Measurements from ENCODE around the gene IFIT3.
A peak's percentile ranks its signal among the peaks of the same experiment; 100 is the strongest.

IFIT3 gene

GRCh38 chr10:89382757-89383156, 55.0 kb downstream of the IFIT3 start:
- H3K27me3 Mint-ChIP-seq, result peaks cover 0 to 6% of the 10 kb centered on the region in 2 donors
- no peaks in the 10 kb centered on the region for H3K9me3 Mint-ChIP-seq
- H3K27ac Mint-ChIP-seq, result no peak overlapping the region
- ATAC-seq (replicated peaks) (no peak), DNase-seq (no peak)
- no peak overlapping the region for H3K4me3 Mint-ChIP-seq
- no peaks in the 10 kb centered on the region for H3K36me3 Mint-ChIP-seq (ENCODE audit: insufficient read depth)
- no peaks in the 10 kb centered on the region for H3K4me1 Mint-ChIP-seq (ENCODE audit: low read depth in 2 of 2)

- peaks cover 0 to 6% of the 10 kb centered on the region in 2 donors for H3K27me3 Mint-ChIP-seq
- H3K9me3 Mint-ChIP-seq, result no peaks in the 10 kb centered on the region
- H3K4me1 Mint-ChIP-seq (ENCODE audit: low read depth in 2 of 2), result no peaks in the 10 kb centered on the region
- H3K27ac Mint-ChIP-seq, result no peak overlapping the region
- no peak overlapping the region for H3K4me3 Mint-ChIP-seq
- H3K36me3 Mint-ChIP-seq (ENCODE audit: insufficient read depth), result no peaks in the 10 kb centered on the region
- DNase-seq (no peak), ATAC-seq (replicated peaks) (no peak)
These were observed 56.9 kb downstream of the IFIT3 start for GRCh38 chr10:89384474-89385340.

GRCh38 chr10:89388806-89389205, 61.0 kb downstream of the IFIT3 start:
- peaks cover 0 to 1% of the 10 kb centered on the region in 2 donors for H3K27me3 Mint-ChIP-seq
- H3K9me3 Mint-ChIP-seq, result no peaks in the 10 kb centered on the region
- peaks cover 6 to 13% of the 10 kb centered on the region in 2 donors for H3K4me1 Mint-ChIP-seq (ENCODE audit: low read depth in 2 of 2)
- DNase-seq, result no peak
- peaks cover 9% of the 10 kb centered on the region for H3K36me3 Mint-ChIP-seq (ENCODE audit: insufficient read depth)
- no peak overlapping the region for H3K4me3 Mint-ChIP-seq
- no peak overlapping the region for H3K27ac Mint-ChIP-seq
- ATAC-seq (replicated peaks), result no peak

GRCh38 chr10:89389254-89389653, 61.5 kb downstream of the IFIT3 start:
- DNase-seq (no peak), ATAC-seq (replicated peaks) (peak; percentile 17)
- Mint-ChIP-seq H3K9me3 (no peaks in the 10 kb centered on the region), H3K27ac (no peak overlapping the region), H3K4me1 (ENCODE audit: low read depth in 2 of 2) (peaks cover 6 to 13% of the 10 kb centered on the region in 2 donors), H3K27me3 (no peaks in the 10 kb centered on the region), H3K4me3 (no peak overlapping the region), H3K36me3 (ENCODE audit: insufficient read depth) (peaks cover 9% of the 10 kb centered on the region)

Measured in effector memory CD8-positive, alpha-beta T cell (primary cell).